GM12878 (cell line): ENCODE data around the gene DPF3. TPM values are rescaled to one million over a fixed set of nuclear protein-coding genes. Genes with fewer than 3 reads are reported as not detected.

ENCODE experiments used
- ATAC-seq: fragments of 200-7000 bp; cut with Tn5 transposase; 3 replicates; pipeline ENCODE4 v1.9.1; 2020; ENCODE audit warnings: mild to moderate bottlenecking, moderate library complexity
- BruUV-seq: library from RNA; stranded (reverse); fragments of 400-500 nt; replicated peaks from 2 replicates; lab custom pipeline; 2021; lab: Mats Ljungman, UMichigan
- CTCF ChIA-PET: fragments of 300-600 bp; sonication (Branson Sonifier 250); formaldehyde crosslinking; extraction: SDS; loops from one replicate; lab custom pipeline; 2021; ENCODE audit warnings: inconsistent platforms; lab: Yijun Ruan, JAX
- POLR2A ChIA-PET: fragments of 350-600 bp; formaldehyde crosslinking; extraction: SDS; loops from one replicate; lab custom pipeline; 2021; ENCODE audit warnings: inconsistent platforms; lab: Charles Lee
- RAD21 ChIA-PET: fragments of 300-600 bp; sonication (Branson Sonifier 250); formaldehyde crosslinking; loops from one replicate; lab custom pipeline; 2023; ENCODE audit warnings: antibody characterized with exemption; ENCODE audit not compliant: unreplicated experiment; lab: Charles Lee
- SMC1A ChIA-PET: fragments of 300-600 bp; sonication (Branson Sonifier 250); formaldehyde crosslinking; loops from one replicate; lab custom pipeline; 2023; ENCODE audit not compliant: unreplicated experiment, uncharacterized antibody; lab: Charles Lee
- DNase-seq: peaks from one replicate; pipeline ENCODE4 v3.0.0-alpha.2; 2011; ENCODE audit warnings: low read depth, low spot score
- FAIRE-seq: peaks from 3 replicates; lab custom pipeline; 2011; peaks lifted over from hg19 to GRCh38; lab: Jason Lieb, UNC
- H2AFZ ChIP-seq: 2 replicates; pipeline ENCODE4 v1.6.0; 2011; ENCODE audit warnings: low read depth, low read length, control low read depth; ENCODE audit not compliant: control insufficient read depth
- H3K27ac ChIP-seq: 2 replicates; pipeline ENCODE4 v1.5.1; 2011; ENCODE audit warnings: control low read depth; ENCODE audit not compliant: control insufficient read depth, insufficient read depth
- H3K27me3 ChIP-seq, 2 experiments: replicated peaks in 1 of 2; 2 replicates each; pipeline versions ENCODE4 v1.6.0 to v1.6.1; 2011; ENCODE audit warnings: low read length in 1 of 2; ENCODE audit not compliant: control insufficient read depth in 2 of 2, insufficient read depth in 2 of 2
- H3K36me3 ChIP-seq, 2 experiments: 2 replicates each; pipeline ENCODE4 v1.5.1; 2011; ENCODE audit warnings: low read length in 1 of 2; ENCODE audit not compliant: control insufficient read depth in 2 of 2, insufficient read depth in 2 of 2
- H3K4me1 ChIP-seq: 2 replicates; pipeline ENCODE4 v1.6.1; 2011; ENCODE audit warnings: mild to moderate bottlenecking, low read length, moderate library complexity, mixed read lengths; ENCODE audit not compliant: control insufficient read depth, insufficient read depth
- H3K4me2 ChIP-seq: 2 replicates; pipeline ENCODE4 v1.6.0; 2011; ENCODE audit warnings: control low read depth; ENCODE audit not compliant: control insufficient read depth, insufficient read depth
- H3K4me3 ChIP-seq: fragments of 200-600 bp; sonication (generic); 2 replicates; pipeline ENCODE4 v1.5.1; 2016
- H3K79me2 ChIP-seq: 2 replicates; pipeline ENCODE4 v1.6.0; 2011; ENCODE audit warnings: low read length; ENCODE audit not compliant: control insufficient read depth, insufficient read depth
- H3K9ac ChIP-seq: 2 replicates; pipeline ENCODE4 v1.8.0; 2011; ENCODE audit warnings: low read length, control low read depth, mixed read lengths; ENCODE audit not compliant: control insufficient read depth, insufficient read depth
- H3K9me3 ChIP-seq: replicated peaks from 3 replicates; pipeline ENCODE4 v1.5.1; 2011; ENCODE audit warnings: mild to moderate bottlenecking, low read length; ENCODE audit not compliant: control insufficient read depth, insufficient read depth
- H4K20me1 ChIP-seq: 2 replicates; pipeline ENCODE4 v1.6.0; 2011; ENCODE audit not compliant: control insufficient read depth, insufficient read depth
- CTCF ChIP-seq, 3 experiments: IDR thresholded peaks in 2 of 3; conservative IDR thresholded peaks in 1 of 3; 2 replicates each; pipeline ENCODE4 v1.5.1; 2011; ENCODE audit warnings: low read depth in 3 of 3, low read length in 3 of 3, mild to moderate bottlenecking in 3 of 3, control low read depth in 2 of 3, moderate library complexity in 2 of 3, inconsistent platforms in 1 of 3, mixed read lengths in 1 of 3; ENCODE audit not compliant: control insufficient read depth in 2 of 3, insufficient read depth in 1 of 3; ENCODE audit errors: extremely low read depth in 1 of 3
- FOS ChIP-seq: IDR thresholded peaks from 3 replicates; pipeline ENCODE4 v1.6.1; 2011; ENCODE audit warnings: borderline replicate concordance; ENCODE audit not compliant: insufficient read length; ENCODE audit errors: extremely low read depth
- HDGF ChIP-seq: fragments of 450-650 bp; IDR thresholded peaks from 2 replicates; pipeline ENCODE4 v1.6.1; 2016; ENCODE audit warnings: antibody characterized with exemption
- MLLT1 ChIP-seq: fragments of 450-650 bp; IDR thresholded peaks from 2 replicates; pipeline ENCODE4 v1.6.1; 2016; ENCODE audit warnings: mild to moderate bottlenecking
- NRF1 ChIP-seq: conservative IDR thresholded peaks from 2 replicates; pipeline ENCODE4 v1.6.1; 2011; ENCODE audit warnings: mild to moderate bottlenecking, low read depth, low read length, improper control_type of control experiment
- PAX8 ChIP-seq: fragments of 450-650 bp; IDR thresholded peaks from 2 replicates; pipeline ENCODE4 v1.6.1; 2017; ENCODE audit warnings: mild to moderate bottlenecking, moderate library complexity
- SMARCA5 ChIP-seq: fragments of 450-650 bp; IDR thresholded peaks from 2 replicates; pipeline ENCODE4 v1.6.1; 2017; ENCODE audit warnings: mild to moderate bottlenecking
- WGBS: methylation state at CpG from one replicate; pipeline ENCODE4 v1.1.6; 2016; ENCODE audit warnings: low lambda C conversion rate; ENCODE audit not compliant: insufficient replicate concordance, insufficient coverage; ENCODE audit errors: missing lambda C conversion rate; 5-methylcytosine and 5-hydroxymethylcytosine counted together
- in situ Hi-C: fragments of 300-500 bp; cut with MboI; formaldehyde crosslinking; loops from 9 replicates; pipeline ENCODE4 v1.14.3; 2018; ENCODE audit warnings: mixed read lengths
- intact Hi-C: fragments of 100-400 bp; cut with micrococcal nuclease; formaldehyde crosslinking; loops from one replicate; pipeline ENCODE4 v1.14.2; 2022; ENCODE audit not compliant: unreplicated experiment
- polyA plus RNA-seq, 11 experiments: library from polyadenylated mRNA; depleted of rRNA in 4 of 11; unstranded in 6 of 11; stranded (reverse) in 5 of 11; fragments of >200 nt; fragmentation: Nextera tagmentation in 4 of 11; fragmentation: Illumina TruSeq in 1 of 11; extraction: Ambion mirVana in 4 of 11; extraction: Trizol in 1 of 11; gene quantifications; 1 replicate in 1 of 11; 2 replicates in 10 of 11; pipeline versions ENCODE4 v1.2.1 to v1.2.3, GENCODE V29; 2011 to 2016; ENCODE audit warnings: inconsistent platforms in 2 of 11, missing spikeins in 2 of 11, low read depth in 1 of 11
- total RNA-seq, 4 experiments: library from RNA; depleted of rRNA in 3 of 4; stranded (reverse); fragments of >200 nt in 3 of 4; fragmentation: Illumina TruSeq in 1 of 4; extraction: Trizol in 1 of 4; gene quantifications; 2 replicates each; pipeline versions ENCODE4 v1.2.1 to v1.2.3, GENCODE V29; 2013 to 2021

Gene DPF3
- total and polyA plus RNA-seq, 10 of the 15 experiments (the other 5 are each of a cell fraction or from before 2014, with no cell fraction given), result 0.69 to 8.0 (median 2.2) TPM

GRCh38 chr14:72921396-72921795 is 27.5 kb upstream of the DPF3 start (continued):
- TF ChIP-seq MLLT1 (no peak), SMARCA5 (no peak), FOS (no peak), PAX8 (no peak)

GRCh38 chr14:72920008-72920407 is 26.1 kb upstream of the DPF3 start:
- Histone ChIP-seq H3K9ac (no peak overlapping the region), H4K20me1 (no peaks in the 10 kb centered on the region), H3K36me3 (no peaks in the 10 kb centered on the region), H3K4me2 (no peak overlapping the region), H3K4me3 (no peak overlapping the region), H3K4me1 (no peaks in the 10 kb centered on the region), H2AFZ (no peak overlapping the region), H3K27ac (no peak overlapping the region), H3K79me2 (no peaks in the 10 kb centered on the region), H3K27me3 (no peaks in the 10 kb centered on the region; a peak in 1 of 4 replicates), H3K9me3 (no peaks in the 10 kb centered on the region)
- ChIA-PET CTCF (interaction anchor here (1.9 kb wide), 1 partner anchor 406 kb away, joined by 5 read pairs; no protein-coding TSS in a partner anchor), SMC1A (interaction anchor here (1.3 kb wide), 1 partner anchor 406 kb away, joined by 3 read pairs; no protein-coding TSS in a partner anchor), RAD21 (no interaction called here), POLR2A (interaction anchor here (0.7 to 0.8 kb wide), 2 partner anchors 28 to 400 kb away, joined by 3 to 4 read pairs; no protein-coding TSS in a partner anchor)
- ATAC-seq (no peak), FAIRE-seq (no peak), DNase-seq (no peak)
- in situ Hi-C loops (no loop called here), intact Hi-C loops (no loop called here)
- no TSS peak for BruUV-seq
- TF ChIP-seq NRF1, result no peak
- TF ChIP-seq HDGF, result no peak
- TF ChIP-seq CTCF (IDR thresholded peaks at IDR 0.05 in 2 of 3, conservative IDR thresholded peaks at IDR 0.05 in 1 of 3; ENCODE audit: control insufficient read depth in 2 of 3, extremely low read depth in 1 of 3, insufficient read depth in 1 of 3, low read depth in 3 of 3, low read length in 3 of 3), result peak in 2 of 3 experiments; percentile 7 to 9; a peak in 2 of 6 replicates
- WGBS, result 48% methylated on average over 2 of the region's 2 CpGs
